Naive B cell (primary cell): Measurements from ENCODE around the gene DUSP22. TPM values are rescaled to one million over a fixed set of nuclear protein-coding genes. Genes with fewer than 3 reads are reported as not detected.

Experiments used
- ATAC-seq, 2 donors: fragments of 150-1000 bp; cut with Tn5 transposase; 2 replicates each; pipeline ENCODE4 v1.10.0; 2021; ENCODE audit warnings: low read depth in 2 of 2, mild to moderate bottlenecking in 2 of 2, moderate library complexity in 2 of 2
- DNase-seq: peaks from one replicate; pipeline ENCODE4 v3.0.0; 2022
- H3K27ac Mint-ChIP-seq, 6 donors: one replicate each; pipeline ENCODE4 v1.8.0; 2020 to 2022; ENCODE audit warnings: mild to moderate bottlenecking in 6 of 6, mixed read lengths in 6 of 6, moderate library complexity in 5 of 6, inconsistent platforms in 2 of 6
- H3K27me3 Mint-ChIP-seq, 3 donors: one replicate each; pipeline ENCODE4 v1.8.0; 2021 to 2022; ENCODE audit warnings: mixed read lengths in 3 of 3, mild to moderate bottlenecking in 1 of 3
- H3K36me3 Mint-ChIP-seq, 2 donors: one replicate each; pipeline ENCODE4 v1.8.0; 2020 to 2022; ENCODE audit warnings: mixed read lengths in 2 of 2, inconsistent platforms in 1 of 2, mild to moderate bottlenecking in 1 of 2
- H3K4me1 Mint-ChIP-seq, 3 donors: one replicate each; pipeline ENCODE4 v1.8.0; 2020 to 2022; ENCODE audit warnings: mixed read lengths in 3 of 3, inconsistent platforms in 1 of 3, mild to moderate bottlenecking in 1 of 3, moderate library complexity in 1 of 3
- H3K4me3 Mint-ChIP-seq, 8 donors: one replicate each; pipeline ENCODE4 v1.8.0; 2020 to 2022; ENCODE audit warnings: mild to moderate bottlenecking in 8 of 8, mixed read lengths in 8 of 8, moderate library complexity in 8 of 8, inconsistent platforms in 2 of 8
- H3K9me3 Mint-ChIP-seq, 7 donors: one replicate each; pipeline ENCODE4 v1.8.0; 2020 to 2022; ENCODE audit warnings: mixed read lengths in 7 of 7, mild to moderate bottlenecking in 5 of 7, inconsistent platforms in 2 of 7, moderate library complexity in 1 of 7
- polyA plus RNA-seq, 6 donors: library from polyadenylated mRNA; unstranded; fragments of 300-500 nt; fragmentation: Illumina TruSeq; gene quantifications; one replicate each; pipeline ENCODE4 v1.2.3, GENCODE V29; 2021; ENCODE audit warnings: low read depth in 6 of 6

Gene DUSP22
- polyA plus RNA-seq, 6 donors from 2014 or later = 89.6 to 177 (median 134) TPM

GRCh38 chr6:339480-339879, 47.2 kb downstream of the DUSP22 start:
- peak overlapping the region in 7 of 8 donors; percentile 5 to 91 (median 81) for H3K4me3 Mint-ChIP-seq
- DNase-seq (no peak), ATAC-seq (no peak)
- H3K27ac Mint-ChIP-seq = peak overlapping the region; percentile 34 to 96 (median 77)
- peaks cover 0 to 6% (median 0%) of the 10 kb centered on the region in 7 donors for H3K9me3 Mint-ChIP-seq
- H3K27me3 Mint-ChIP-seq = no peaks in the 10 kb centered on the region
- peaks cover 64 to 97% (median 76%) of the 10 kb centered on the region in 3 donors for H3K4me1 Mint-ChIP-seq
- H3K36me3 Mint-ChIP-seq = peaks cover 9 to 11% of the 10 kb centered on the region in 2 donors

- H3K9me3 Mint-ChIP-seq = peaks cover 0 to 6% (median 0%) of the 10 kb centered on the region in 7 donors
- peaks cover 9 to 13% of the 10 kb centered on the region in 2 donors for H3K36me3 Mint-ChIP-seq
- H3K4me1 Mint-ChIP-seq = peaks cover 64 to 97% (median 76%) of the 10 kb centered on the region in 3 donors
- H3K27ac Mint-ChIP-seq = peak overlapping the region; percentile 33 to 97 (median 77)
- H3K27me3 Mint-ChIP-seq = no peaks in the 10 kb centered on the region
- no peak for DNase-seq
- ATAC-seq = no peak
- H3K4me3 Mint-ChIP-seq = peak overlapping the region; percentile 44 to 91 (median 77)
These were observed 48.1 kb downstream of the DUSP22 start for GRCh38 chr6:340186-340955.

- peaks cover 0 to 6% (median 0%) of the 10 kb centered on the region in 7 donors for H3K9me3 Mint-ChIP-seq
- H3K4me3 Mint-ChIP-seq = peak overlapping the region; percentile 44 to 88 (median 73)
- H3K4me1 Mint-ChIP-seq = peaks cover 59 to 97% (median 72%) of the 10 kb centered on the region in 3 donors
- peaks cover 9 to 13% of the 10 kb centered on the region in 2 donors for H3K36me3 Mint-ChIP-seq
- no peaks in the 10 kb centered on the region for H3K27me3 Mint-ChIP-seq
- DNase-seq (peak; percentile 60), ATAC-seq (peak; percentile 74 to 79)
- H3K27ac Mint-ChIP-seq = peak overlapping the region; percentile 33 to 97 (median 72)
These were observed 48.9 kb downstream of the DUSP22 start for GRCh38 chr6:340991-341827.

- peaks cover 0 to 6% (median 0%) of the 10 kb centered on the region in 7 donors for H3K9me3 Mint-ChIP-seq
- peaks cover 56 to 97% (median 72%) of the 10 kb centered on the region in 3 donors for H3K4me1 Mint-ChIP-seq
- peak overlapping the region in 3 of 6 donors; percentile 59 to 97 (median 85) for H3K27ac Mint-ChIP-seq
- H3K27me3 Mint-ChIP-seq = no peaks in the 10 kb centered on the region
- H3K4me3 Mint-ChIP-seq = peak overlapping the region in 3 of 8 donors; percentile 83 to 88 (median 85)
- H3K36me3 Mint-ChIP-seq = peaks cover 10 to 14% of the 10 kb centered on the region in 2 donors
- DNase-seq = no peak
- no peak for ATAC-seq
These were observed 49.9 kb downstream of the DUSP22 start for GRCh38 chr6:341914-342831.

GRCh38 chr6:342832-343179, 50.5 kb downstream of the DUSP22 start:
- no peak for DNase-seq
- Mint-ChIP-seq H3K36me3 (peaks cover 17% of the 10 kb centered on the region in 2 donors), H3K4me1 (peaks cover 58 to 97% (median 72%) of the 10 kb centered on the region in 3 donors), H3K27ac (no peak overlapping the region), H3K4me3 (no peak overlapping the region), H3K27me3 (no peaks in the 10 kb centered on the region), H3K9me3 (peaks cover 0 to 6% (median 0%) of the 10 kb centered on the region in 7 donors)
- ATAC-seq = no peak

- peaks cover 18 to 22% of the 10 kb centered on the region in 2 donors for H3K36me3 Mint-ChIP-seq
- H3K27me3 Mint-ChIP-seq = no peaks in the 10 kb centered on the region
- H3K4me3 Mint-ChIP-seq = peak overlapping the region in 2 of 8 donors; percentile 22 to 39
- DNase-seq = no peak
- ATAC-seq = no peak
- H3K4me1 Mint-ChIP-seq = peaks cover 59 to 97% (median 73%) of the 10 kb centered on the region in 3 donors
- H3K27ac Mint-ChIP-seq = peak overlapping the region in 2 of 6 donors; percentile 63 to 91
- peaks cover 0 to 6% (median 0%) of the 10 kb centered on the region in 7 donors for H3K9me3 Mint-ChIP-seq
These were observed 51.1 kb downstream of the DUSP22 start for GRCh38 chr6:343226-343935.

- Mint-ChIP-seq H3K36me3 (peaks cover 24 to 30% of the 10 kb centered on the region in 2 donors), H3K9me3 (peaks cover 0 to 6% (median 0%) of the 10 kb centered on the region in 7 donors), H3K27me3 (no peaks in the 10 kb centered on the region), H3K4me3 (peak overlapping the region in 2 of 8 donors; percentile 27 to 39), H3K27ac (peak overlapping the region in 3 of 6 donors; percentile 24 to 91 (median 63)), H3K4me1 (peaks cover 61 to 96% (median 74%) of the 10 kb centered on the region in 3 donors)
- DNase-seq (no peak), ATAC-seq (no peak)
These were observed 51.9 kb downstream of the DUSP22 start for GRCh38 chr6:343960-344815.

GRCh38 chr6:344816-345340, 52.6 kb downstream of the DUSP22 start:
- peaks cover 0 to 6% (median 0%) of the 10 kb centered on the region in 7 donors for H3K9me3 Mint-ChIP-seq
- peak overlapping the region in 2 of 6 donors; percentile 24 to 91 for H3K27ac Mint-ChIP-seq
- peaks cover 60 to 96% (median 74%) of the 10 kb centered on the region in 3 donors for H3K4me1 Mint-ChIP-seq
- no peak for DNase-seq
- peaks cover 30 to 37% of the 10 kb centered on the region in 2 donors for H3K36me3 Mint-ChIP-seq
- no peak overlapping the region for H3K4me3 Mint-ChIP-seq
- H3K27me3 Mint-ChIP-seq = no peaks in the 10 kb centered on the region
- ATAC-seq = no peak

- H3K27ac Mint-ChIP-seq = peak overlapping the region in 1 of 6 donors; percentile 50
- peak overlapping the region in 1 of 8 donors; percentile 44 for H3K4me3 Mint-ChIP-seq
- ATAC-seq = no peak
- no peaks in the 10 kb centered on the region for H3K27me3 Mint-ChIP-seq
- DNase-seq = no peak
- H3K36me3 Mint-ChIP-seq = peaks cover 40 to 44% of the 10 kb centered on the region in 2 donors
- H3K4me1 Mint-ChIP-seq = peaks cover 56 to 92% (median 68%) of the 10 kb centered on the region in 3 donors
- H3K9me3 Mint-ChIP-seq = peaks cover 0 to 6% (median 0%) of the 10 kb centered on the region in 7 donors
These were observed 53.6 kb downstream of the DUSP22 start for GRCh38 chr6:345747-346385.

- Mint-ChIP-seq H3K27ac (peak overlapping the region in 4 of 6 donors; percentile 70 to 88 (median 78)), H3K9me3 (peaks cover 0 to 6% (median 0%) of the 10 kb centered on the region in 7 donors), H3K4me3 (peak overlapping the region in 6 of 8 donors; percentile 57 to 74 (median 68)), H3K27me3 (no peaks in the 10 kb centered on the region), H3K36me3 (peaks cover 44 to 45% of the 10 kb centered on the region in 2 donors), H3K4me1 (peaks cover 50 to 90% (median 62%) of the 10 kb centered on the region in 3 donors)
- ATAC-seq (no peak), DNase-seq (no peak)
These were observed 54.2 kb downstream of the DUSP22 start for GRCh38 chr6:346386-347030.
